Occipital lobe (tissue), 2 donors: ENCODE results near the gene EIF3M. TPM values are rescaled to one million over a fixed set of nuclear protein-coding genes. Genes with fewer than 3 reads are reported as not detected.
"Not testable (repeated sequence)": the region's sequence is repeated elsewhere in the genome, so short reads cannot be mapped to it uniquely, and the experiment has no call there.

Experiments used
- DNase-seq: peaks from one replicate; lab custom pipeline; 2025; lab: John Stamatoyannopoulos, UW
- total RNA-seq: library from RNA; depleted of rRNA; stranded (reverse); fragments of >200 nt; gene quantifications from one replicate; pipeline ENCODE4 v1.2.3, GENCODE V29; 2014

EIF3M gene
- total RNA-seq, 1 donor from 2014 or later: 136 TPM

DNA sequence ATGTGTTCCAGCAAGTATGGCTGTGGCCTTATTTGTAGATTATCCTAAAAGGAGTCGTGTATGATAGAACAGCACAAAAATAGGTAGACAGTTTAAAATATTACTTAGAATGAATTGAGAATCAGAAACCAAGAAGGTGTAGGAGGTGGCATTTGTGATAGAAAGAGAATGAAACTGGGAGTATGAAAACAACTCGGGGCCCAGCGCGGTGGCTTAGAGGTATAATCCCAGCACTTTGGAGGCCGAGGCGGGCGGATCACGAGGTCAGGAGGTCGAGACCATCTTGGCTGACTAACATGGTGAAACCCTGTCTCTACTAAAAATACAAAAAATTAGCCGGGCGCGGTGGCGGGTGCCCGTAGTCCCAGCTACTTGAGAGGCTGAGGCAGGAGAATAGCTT is 12.5 kb downstream of the EIF3M start:
- not testable (repeated sequence) for DNase-seq

DNA sequence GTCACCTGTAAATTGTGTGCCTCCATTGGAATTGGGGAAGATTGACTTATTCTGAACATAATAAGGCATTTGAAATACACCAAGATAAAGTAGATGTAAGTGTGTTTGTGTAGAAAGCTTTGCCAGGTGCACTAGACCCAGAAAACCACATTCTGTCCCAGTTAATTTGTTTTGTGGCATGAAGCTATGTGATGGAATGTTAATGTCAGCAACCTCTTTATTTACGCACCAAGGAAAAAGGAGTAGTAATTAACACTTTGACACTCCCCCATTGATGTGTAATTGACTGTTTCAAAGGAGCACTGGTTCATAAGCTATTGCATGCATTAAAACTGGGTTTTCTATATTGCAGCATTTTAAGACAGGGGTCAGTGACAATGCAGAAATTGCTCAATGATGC is 14.3 kb downstream of the EIF3M start:
- no peak for DNase-seq

DNA sequence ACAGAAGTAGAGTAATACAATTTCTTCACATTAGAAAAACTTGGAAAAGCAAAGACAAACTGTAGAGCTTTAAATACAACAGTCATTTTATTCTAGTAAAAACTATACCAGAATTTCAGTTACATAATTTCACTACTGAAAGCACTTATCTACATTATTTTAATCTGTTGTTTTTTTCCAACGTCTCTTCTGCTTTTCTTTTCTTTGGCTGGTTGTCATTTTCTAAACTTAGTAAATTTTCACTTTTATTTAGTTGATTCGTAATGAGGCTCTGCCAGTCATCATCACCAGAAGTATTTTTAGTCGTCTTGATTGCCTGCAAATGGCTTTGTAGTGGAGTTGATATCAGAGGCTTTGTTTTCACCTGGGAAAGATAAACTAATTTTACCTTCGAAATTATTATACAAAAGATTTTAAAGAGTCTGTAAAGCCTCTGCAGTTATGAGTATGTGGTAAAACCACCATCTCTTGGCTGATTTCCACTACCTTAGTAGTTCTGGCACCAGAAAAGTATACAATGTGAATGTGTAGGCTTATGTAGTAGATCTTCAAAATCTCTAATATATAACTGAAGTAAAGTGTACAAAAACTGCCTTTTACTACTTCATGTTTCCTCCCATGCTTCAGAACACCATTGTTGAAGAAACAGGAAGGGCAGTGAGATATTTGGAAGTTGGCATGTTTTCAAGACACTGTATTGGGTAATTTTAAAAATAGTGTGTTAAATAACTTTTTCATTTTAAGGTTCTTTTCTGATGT is 19.2 kb downstream of the EIF3M start:
- DNase-seq: no peak

DNA sequence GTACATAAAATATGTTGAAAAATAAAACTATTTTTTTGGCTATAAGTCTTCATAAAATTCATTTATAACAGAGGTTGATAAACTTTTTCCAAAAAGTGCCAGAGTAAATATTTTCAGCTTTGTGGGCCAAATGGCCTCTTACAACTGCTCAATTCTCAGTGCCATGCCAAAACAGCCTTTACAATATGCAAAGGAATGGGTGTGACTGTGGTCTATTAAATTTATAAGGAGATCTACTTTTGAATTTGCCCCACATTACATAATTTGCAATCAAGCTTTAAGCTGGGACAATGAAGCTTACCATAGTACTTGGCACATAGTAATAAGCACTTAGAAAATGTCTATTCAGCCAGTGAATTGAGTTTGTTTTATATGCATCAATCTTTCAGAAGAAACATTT is 22.6 kb downstream of the EIF3M start:
- no peak for DNase-seq

DNA sequence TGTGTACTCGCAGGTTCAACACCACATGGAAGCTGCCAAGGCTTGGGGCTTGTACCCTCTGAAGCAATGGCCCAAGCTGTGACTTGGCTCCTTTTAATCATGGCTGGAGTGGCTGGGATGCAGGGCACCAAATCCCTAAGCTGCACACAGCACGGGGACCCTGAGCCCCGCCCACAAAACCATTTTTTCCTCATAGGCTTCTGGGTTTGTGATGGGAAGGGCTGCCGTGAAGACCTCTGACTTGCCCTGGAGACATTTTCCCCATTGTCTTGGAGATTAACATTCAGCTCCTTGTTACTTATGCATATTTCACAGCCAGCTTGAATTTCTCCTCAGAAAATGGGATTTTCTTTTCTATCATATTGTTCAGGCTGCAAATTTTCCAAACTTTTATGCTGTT is 25.2 kb downstream of the EIF3M start:
- not testable (repeated sequence) for DNase-seq

DNA sequence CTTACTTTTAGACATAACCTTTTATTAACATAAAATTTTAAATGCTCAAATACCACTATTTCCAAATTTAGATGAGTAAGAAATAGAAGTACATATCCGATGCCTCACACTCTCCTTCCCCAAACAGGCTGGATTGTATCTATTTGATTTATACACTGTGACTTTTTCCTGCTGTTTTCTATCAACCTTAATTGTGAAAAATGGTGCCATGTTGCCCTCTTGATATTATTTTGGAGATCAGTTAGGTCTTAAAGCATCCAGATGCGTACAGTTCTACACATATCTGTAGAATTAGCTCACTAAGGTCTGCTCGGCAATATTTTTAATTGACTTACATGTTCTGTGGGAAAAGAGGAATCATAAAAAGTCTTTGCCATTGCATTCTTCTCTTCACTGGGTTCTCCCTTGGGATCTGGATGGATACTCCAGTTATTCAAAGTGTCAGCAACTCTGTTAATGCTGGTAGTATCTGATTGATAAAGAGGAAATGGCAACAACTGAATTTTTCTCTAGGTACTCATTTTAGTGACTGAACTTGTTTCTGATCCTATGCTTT is 27.2 kb downstream of the EIF3M start:
- no peak for DNase-seq

DNA sequence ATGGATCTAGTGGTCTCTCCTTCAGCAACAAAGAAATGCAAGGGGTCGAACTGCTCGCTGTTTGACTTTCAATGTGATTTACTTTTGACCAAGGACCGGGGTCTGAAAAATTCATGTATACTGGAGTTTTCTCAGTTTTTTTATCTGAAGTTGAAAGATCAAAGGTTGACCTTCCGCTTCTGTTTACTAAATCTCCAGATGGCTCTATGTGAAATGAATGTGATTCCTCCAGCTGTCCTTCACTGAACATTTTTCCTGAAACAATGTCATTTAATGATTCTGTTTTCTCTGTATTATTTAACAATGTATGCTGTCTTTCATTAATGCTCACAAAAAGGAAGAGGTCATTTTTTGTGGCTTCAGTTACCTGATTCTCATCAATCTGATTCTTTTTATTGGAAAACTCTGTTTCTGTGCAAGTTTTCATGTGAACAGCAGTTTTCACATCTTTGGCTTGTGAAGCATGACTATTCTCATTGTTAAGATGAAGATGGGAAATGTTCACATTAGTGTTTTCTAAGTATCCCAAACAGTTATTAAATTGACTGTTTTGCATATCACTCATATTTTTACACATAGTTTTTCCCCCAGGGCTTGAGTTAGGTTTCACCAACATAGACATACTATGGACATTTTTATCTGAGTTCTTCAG is 30.0 kb downstream of the EIF3M start:
- DNase-seq: no peak

DNA sequence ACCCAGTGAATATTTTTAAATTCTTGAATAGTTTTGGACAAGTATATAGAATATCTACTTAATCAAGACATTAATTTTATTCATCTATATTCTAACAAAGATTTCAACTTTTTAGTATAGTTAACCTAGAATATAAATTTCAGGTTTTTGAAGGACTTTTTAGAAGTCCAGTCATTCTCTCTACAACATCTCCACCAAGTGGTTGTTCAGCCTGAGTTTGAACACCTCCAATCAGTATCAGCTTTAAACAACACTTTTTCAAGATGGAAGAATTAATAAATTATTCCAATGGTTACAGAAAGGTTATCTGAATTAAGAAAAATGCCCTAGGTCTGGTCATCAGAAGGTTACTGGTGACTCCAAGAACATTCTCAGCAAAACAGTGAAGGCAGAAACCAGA is 31.8 kb downstream of the EIF3M start:
- DNase-seq: no peak

DNA sequence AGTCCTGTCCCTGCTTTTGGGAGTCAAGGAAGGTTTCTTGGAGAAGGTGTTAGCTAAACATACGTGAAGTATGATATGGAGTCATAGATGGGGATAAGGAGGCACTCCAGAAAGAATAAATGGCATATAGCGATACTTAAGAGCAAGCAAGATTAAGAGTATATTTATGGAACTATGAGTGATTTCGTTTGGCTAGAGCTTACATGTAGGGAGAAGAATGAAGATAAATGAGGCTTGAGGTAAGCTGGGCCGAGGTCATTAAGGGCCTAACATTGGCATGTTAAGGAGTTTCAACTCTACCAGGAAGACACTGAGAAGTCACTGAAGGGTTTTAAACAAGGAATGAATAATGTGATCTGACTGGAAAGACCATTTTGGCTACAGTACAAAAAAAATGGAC is 33.3 kb downstream of the EIF3M start:
- no peak for DNase-seq

DNA sequence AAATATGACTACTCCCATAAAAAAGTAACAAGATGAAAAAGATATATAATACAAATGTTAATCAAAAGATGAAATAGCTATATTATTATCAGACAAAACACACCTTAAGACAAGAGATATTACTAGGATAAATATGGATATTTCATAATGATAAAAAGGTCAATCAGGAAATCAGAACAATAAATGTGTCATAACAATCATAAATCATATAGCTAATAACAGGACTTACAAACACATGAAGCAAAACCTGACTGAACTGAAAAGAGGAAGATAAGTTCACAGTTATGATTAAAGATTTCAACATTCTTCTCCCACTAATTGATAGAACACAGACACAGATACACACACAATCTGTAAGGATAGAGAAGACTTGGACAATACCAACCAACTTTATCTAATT is 47.2 kb downstream of the EIF3M start:
- no peak for DNase-seq

DNA sequence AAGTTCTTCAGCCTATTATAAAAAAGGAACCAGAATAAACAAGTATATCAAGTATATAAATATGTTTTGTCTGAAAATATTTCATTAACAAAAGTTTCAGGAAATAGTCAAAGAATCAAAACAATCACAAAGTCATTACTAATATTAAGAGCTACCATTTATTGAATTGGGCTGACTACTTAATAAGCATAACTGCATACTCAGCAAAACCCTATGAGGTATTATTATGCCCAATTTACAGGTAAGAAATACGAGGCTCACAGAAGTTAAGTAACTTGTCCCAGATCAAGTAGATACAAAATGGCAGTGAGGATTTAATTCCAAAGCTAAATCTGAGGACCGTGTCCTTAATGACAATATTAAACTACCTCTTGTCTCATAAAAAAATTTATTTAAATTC is 52.2 kb downstream of the EIF3M start:
- DNase-seq: no peak

DNA sequence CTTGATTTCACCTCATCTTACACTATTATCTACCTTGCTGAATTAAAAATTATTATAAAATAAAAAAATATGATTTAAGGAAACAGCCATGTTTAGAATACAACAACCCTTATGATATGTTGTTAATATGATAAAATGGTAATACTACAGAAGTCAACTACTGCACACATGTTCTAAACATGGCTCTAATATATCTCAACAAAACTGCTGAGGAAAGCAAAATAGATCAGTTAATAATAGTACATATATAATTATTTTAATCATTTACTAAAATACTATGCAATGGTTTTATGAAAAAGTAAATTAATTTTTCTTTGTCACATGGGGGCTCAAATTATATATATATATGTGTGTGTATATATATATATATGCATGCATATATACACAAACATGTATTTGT is 57.7 kb downstream of the EIF3M start:
- DNase-seq: no peak

DNA sequence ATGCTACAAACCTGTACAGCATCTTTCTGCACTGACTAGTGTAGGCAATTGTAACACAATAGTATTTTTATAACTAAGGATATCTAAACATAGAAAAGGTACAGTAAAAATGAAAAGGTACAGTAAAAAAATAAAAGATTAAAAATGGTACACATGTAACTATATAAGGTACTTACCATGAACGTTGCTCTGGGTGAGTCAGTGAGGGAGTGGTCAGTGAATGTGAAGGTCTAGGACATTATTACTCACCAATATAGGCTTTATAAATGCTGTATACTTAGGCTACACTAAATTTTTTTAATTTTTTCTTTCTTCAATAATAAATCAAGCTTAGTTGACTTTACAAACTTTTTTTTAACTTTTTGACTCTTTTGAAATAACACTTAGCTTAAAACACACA is 59.9 kb downstream of the EIF3M start:
- no peak for DNase-seq

Other genes with a start within 250 kb of the EIF3M start
- gene WT1, start 148.3 kb upstream of the EIF3M start, total RNA-seq: not detected
- gene CCDC73, start 210.8 kb downstream of the EIF3M start, total RNA-seq: not detected
- gene PRRG4, start 246.1 kb downstream of the EIF3M start, total RNA-seq: 0.16 TPM